ENCODE results near the gene POLA2. TPM values are rescaled to one million over a fixed set of nuclear protein-coding genes. Genes with fewer than 3 reads are reported as not detected.
A peak's percentile ranks its signal among the peaks of the same experiment; 100 is the strongest.

Gene POLA2
- polyA plus RNA-seq, 3 donors, result 4.0 to 8.3 (median 5.2) TPM

DNA sequence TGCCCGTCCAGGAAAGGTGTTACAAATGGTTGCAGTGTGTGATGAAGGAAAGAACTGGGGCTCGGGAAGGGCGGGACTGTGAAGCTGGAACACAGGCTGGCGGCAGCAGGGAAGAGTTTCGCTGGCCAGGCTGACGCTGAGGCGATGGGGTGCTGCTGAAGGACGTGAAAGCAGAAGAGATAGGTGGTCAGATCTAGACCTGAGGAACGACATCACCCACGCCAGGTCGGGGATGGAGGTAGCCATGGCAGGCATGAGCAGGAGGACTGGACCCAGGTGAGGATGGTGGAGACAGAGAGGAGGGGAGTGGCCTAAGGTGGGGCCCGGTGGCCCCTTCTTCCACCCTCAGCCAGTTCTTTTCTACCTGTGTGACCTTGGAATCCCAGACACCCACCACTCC, 62.1 kb downstream of the POLA2 start:
- Histone ChIP-seq H3K36me3 (replicated peaks in 1 of 2; ENCODE audit: control insufficient read depth in 1 of 2, insufficient read depth in 2 of 2, low read length in 2 of 2) (peaks cover 22 to 24% of the 10 kb centered on the region in 2 donors), H3K4me2 (replicated peaks; ENCODE audit: extremely low read depth, low read length, poor library complexity, severe bottlenecking) (no peak overlapping the region), H2AFZ (ENCODE audit: insufficient read depth, low read depth, low read length, poor library complexity, severe bottlenecking) (no peak overlapping the region), H3K4me3 (replicated peaks in 1 of 3; ENCODE audit: low read depth in 2 of 3, low read length in 3 of 3) (no peak overlapping the region), H3K27ac (ENCODE audit: low read depth in 1 of 2, low read length in 2 of 2) (no peak overlapping the region), H4K20me1 (ENCODE audit: insufficient read depth, low read length) (peaks cover 50% of the 10 kb centered on the region), H3K79me2 (ENCODE audit: insufficient read depth, low read length) (no peaks in the 10 kb centered on the region), H3K4me1 (ENCODE audit: control insufficient read depth in 1 of 2, insufficient read depth in 2 of 2, low read length in 2 of 2) (no peaks in the 10 kb centered on the region), H3K9me3 (replicated peaks in 1 of 2; ENCODE audit: control insufficient read depth in 1 of 2, insufficient read depth in 1 of 2, low read length in 2 of 2) (no peaks in the 10 kb centered on the region), H3K9ac (ENCODE audit: insufficient read depth, low read length, poor library complexity, severe bottlenecking) (no peak overlapping the region), H3K27me3 (ENCODE audit: control insufficient read depth in 2 of 2, insufficient read depth in 2 of 2, low read length in 2 of 2) (no peaks in the 10 kb centered on the region)
- H3K36me3 Mint-ChIP-seq, result peaks cover 25 to 26% of the 10 kb centered on the region in 2 donors
- DNase-seq, result no peak
- H3K9me3 Mint-ChIP-seq, result peaks cover 0 to 3% (median 0%) of the 10 kb centered on the region in 7 donors
- peaks cover 9 to 10% (median 9%) of the 10 kb centered on the region in 3 donors for H3K27me3 Mint-ChIP-seq (ENCODE audit: low read depth in 3 of 3)
- intact Hi-C loops (cut with micrococcal nuclease), result no loop called here
- H3K4me1 Mint-ChIP-seq, result no peaks in the 10 kb centered on the region
- H3K4me3 Mint-ChIP-seq, result no peak overlapping the region
- TF ChIP-seq, protein P1, sequence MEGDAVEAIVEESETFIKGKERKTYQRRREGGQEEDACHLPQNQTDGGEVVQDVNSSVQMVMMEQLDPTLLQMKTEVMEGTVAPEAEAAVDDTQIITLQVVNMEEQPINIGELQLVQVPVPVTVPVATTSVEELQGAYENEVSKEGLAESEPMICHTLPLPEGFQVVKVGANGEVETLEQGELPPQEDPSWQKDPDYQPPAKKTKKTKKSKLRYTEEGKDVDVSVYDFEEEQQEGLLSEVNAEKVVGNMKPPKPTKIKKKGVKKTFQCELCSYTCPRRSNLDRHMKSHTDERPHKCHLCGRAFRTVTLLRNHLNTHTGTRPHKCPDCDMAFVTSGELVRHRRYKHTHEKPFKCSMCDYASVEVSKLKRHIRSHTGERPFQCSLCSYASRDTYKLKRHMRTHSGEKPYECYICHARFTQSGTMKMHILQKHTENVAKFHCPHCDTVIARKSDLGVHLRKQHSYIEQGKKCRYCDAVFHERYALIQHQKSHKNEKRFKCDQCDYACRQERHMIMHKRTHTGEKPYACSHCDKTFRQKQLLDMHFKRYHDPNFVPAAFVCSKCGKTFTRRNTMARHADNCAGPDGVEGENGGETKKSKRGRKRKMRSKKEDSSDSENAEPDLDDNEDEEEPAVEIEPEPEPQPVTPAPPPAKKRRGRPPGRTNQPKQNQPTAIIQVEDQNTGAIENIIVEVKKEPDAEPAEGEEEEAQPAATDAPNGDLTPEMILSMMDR (IDR thresholded peaks at IDR 0.05), result no peak
- H3K27ac Mint-ChIP-seq, result peak overlapping the region in 1 of 7 donors; percentile 60
- 91% methylated on average over 11 of the region's 12 CpGs for WGBS (ENCODE audit: insufficient coverage)

DNA sequence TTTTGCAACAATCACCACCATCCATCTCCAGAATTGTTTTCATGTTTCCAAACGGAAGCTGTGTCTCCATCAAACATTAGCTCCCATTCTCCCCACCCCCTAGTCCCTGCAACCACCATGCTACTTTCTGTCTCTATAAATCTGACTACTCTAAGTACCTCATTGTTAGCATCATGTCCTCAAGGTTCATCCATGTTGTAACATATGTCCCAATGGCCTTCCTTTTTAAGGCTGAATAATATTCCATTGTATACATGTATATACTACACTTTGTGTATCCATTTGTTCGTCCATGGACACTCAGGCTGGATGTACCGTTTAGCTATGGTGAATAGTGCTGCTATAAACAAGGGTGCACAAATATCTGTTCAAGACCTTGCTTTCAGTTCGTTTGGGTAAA, 63.7 kb downstream of the POLA2 start:
- peaks cover 12 to 16% of the 10 kb centered on the region in 2 donors for H3K4me1 ChIP-seq (ENCODE audit: control insufficient read depth in 1 of 2, insufficient read depth in 2 of 2, low read length in 2 of 2)
- H3K4me2 ChIP-seq (replicated peaks; ENCODE audit: extremely low read depth, low read length, poor library complexity, severe bottlenecking), result no peak overlapping the region
- Mint-ChIP-seq H3K9me3 (peaks cover 0 to 3% (median 0%) of the 10 kb centered on the region in 7 donors), H3K4me3 (no peak overlapping the region), H3K36me3 (peaks cover 23 to 24% of the 10 kb centered on the region in 2 donors), H3K27ac (no peak overlapping the region), H3K4me1 (peaks cover 14% of the 10 kb centered on the region), H3K27me3 (ENCODE audit: low read depth in 3 of 3) (peaks cover 7 to 11% (median 9%) of the 10 kb centered on the region in 3 donors)
- H3K4me3 ChIP-seq (replicated peaks in 1 of 3; ENCODE audit: low read depth in 2 of 3, low read length in 3 of 3), result no peak overlapping the region
- H3K9me3 ChIP-seq (replicated peaks in 1 of 2; ENCODE audit: control insufficient read depth in 1 of 2, insufficient read depth in 1 of 2, low read length in 2 of 2), result no peaks in the 10 kb centered on the region
- no peak for DNase-seq
- H3K27me3 ChIP-seq (ENCODE audit: control insufficient read depth in 2 of 2, insufficient read depth in 2 of 2, low read length in 2 of 2), result no peaks in the 10 kb centered on the region
- peaks cover 34% of the 10 kb centered on the region for H4K20me1 ChIP-seq (ENCODE audit: insufficient read depth, low read length)
- TF ChIP-seq, protein P1 (IDR thresholded peaks at IDR 0.05), result no peak
- no peak overlapping the region for H3K9ac ChIP-seq (ENCODE audit: insufficient read depth, low read length, poor library complexity, severe bottlenecking)
- no peak overlapping the region for H2AFZ ChIP-seq (ENCODE audit: insufficient read depth, low read depth, low read length, poor library complexity, severe bottlenecking)
- intact Hi-C loops (cut with micrococcal nuclease), result no loop called here
- no peaks in the 10 kb centered on the region for H3K79me2 ChIP-seq (ENCODE audit: insufficient read depth, low read length)
- H3K27ac ChIP-seq (ENCODE audit: low read depth in 1 of 2, low read length in 2 of 2), result no peak overlapping the region
- peaks cover 22% of the 10 kb centered on the region in 2 donors for H3K36me3 ChIP-seq (replicated peaks in 1 of 2; ENCODE audit: control insufficient read depth in 1 of 2, insufficient read depth in 2 of 2, low read length in 2 of 2)
- WGBS (ENCODE audit: insufficient coverage), result 90% methylated on average over 4 of the region's 4 CpGs
